ENCODE data around the gene PIWIL4.

PIWIL4 gene

DNA sequence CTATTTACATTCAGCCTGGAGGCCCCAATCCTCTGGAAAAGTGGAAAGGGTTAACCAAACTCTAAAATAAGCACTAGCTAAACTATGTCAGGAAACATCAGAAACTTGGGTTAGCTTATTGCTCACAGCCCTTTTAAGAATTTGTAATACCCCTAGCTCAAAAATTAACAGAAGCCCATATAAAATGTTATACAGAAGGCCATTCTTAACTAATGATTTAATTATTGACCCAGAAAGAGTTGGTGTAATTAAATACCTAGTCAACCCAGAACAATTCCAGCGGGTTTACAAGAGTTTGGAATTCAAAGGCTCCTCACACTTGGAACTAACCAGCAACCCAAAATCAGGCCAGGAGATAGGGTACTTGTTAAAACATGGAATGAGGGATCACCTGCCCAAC lies 88.8 kb downstream of the PIWIL4 start:
- H3K27ac ChIP-seq = no peak overlapping the region
- no peak for TF ChIP-seq ZFX (IDR thresholded peaks at IDR 0.05; ENCODE audit: borderline replicate concordance)
- TF ChIP-seq, protein P1, sequence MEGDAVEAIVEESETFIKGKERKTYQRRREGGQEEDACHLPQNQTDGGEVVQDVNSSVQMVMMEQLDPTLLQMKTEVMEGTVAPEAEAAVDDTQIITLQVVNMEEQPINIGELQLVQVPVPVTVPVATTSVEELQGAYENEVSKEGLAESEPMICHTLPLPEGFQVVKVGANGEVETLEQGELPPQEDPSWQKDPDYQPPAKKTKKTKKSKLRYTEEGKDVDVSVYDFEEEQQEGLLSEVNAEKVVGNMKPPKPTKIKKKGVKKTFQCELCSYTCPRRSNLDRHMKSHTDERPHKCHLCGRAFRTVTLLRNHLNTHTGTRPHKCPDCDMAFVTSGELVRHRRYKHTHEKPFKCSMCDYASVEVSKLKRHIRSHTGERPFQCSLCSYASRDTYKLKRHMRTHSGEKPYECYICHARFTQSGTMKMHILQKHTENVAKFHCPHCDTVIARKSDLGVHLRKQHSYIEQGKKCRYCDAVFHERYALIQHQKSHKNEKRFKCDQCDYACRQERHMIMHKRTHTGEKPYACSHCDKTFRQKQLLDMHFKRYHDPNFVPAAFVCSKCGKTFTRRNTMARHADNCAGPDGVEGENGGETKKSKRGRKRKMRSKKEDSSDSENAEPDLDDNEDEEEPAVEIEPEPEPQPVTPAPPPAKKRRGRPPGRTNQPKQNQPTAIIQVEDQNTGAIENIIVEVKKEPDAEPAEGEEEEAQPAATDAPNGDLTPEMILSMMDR (IDR thresholded peaks at IDR 0.05) = no peak

DNA sequence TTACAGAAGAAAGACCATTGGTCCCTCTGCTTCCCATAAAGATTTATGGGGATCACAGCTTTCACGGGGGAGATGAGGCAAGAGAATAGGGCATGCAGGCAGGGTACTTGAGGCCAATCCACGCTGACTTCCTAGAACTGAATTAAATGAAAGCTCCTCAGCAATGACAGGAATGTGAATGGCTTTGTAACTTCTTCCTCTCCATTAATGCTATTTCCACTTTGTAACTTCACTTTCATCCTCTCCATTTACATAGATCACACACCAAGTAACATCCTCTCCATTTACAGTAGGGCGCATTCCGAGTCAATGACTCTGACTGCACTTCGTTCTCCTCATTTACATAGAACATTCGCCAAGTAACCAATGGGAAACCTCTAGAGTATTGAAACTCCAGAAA lies 89.8 kb downstream of the PIWIL4 start:
- no peak overlapping the region for H3K27ac ChIP-seq
- TF ChIP-seq, protein P1 (IDR thresholded peaks at IDR 0.05) = no peak
- no peak for TF ChIP-seq ZFX (IDR thresholded peaks at IDR 0.05; ENCODE audit: borderline replicate concordance)

DNA sequence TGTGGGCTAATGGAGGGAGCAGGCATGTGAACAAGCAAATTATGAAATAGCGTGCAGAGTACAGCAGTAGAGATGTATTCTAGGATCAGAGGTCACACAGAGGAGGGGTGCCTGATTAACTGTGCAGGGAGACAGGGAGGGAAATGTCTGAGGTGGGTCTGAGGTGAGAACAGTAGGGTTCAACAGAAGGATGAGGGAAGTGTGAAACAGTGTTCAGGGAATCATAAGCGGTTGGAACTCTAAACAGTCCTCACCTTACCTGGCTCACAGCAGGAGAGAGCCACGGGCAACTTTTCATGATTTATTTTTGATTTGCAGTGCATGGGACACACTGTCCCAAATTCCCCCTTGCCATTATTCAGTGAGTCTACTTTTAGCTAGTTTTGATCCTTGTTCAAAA lies 90.5 kb downstream of the PIWIL4 start:
- no peak for TF ChIP-seq ZFX (IDR thresholded peaks at IDR 0.05; ENCODE audit: borderline replicate concordance)
- TF ChIP-seq, protein P1 (IDR thresholded peaks at IDR 0.05) = no peak
- H3K27ac ChIP-seq = no peak overlapping the region

DNA sequence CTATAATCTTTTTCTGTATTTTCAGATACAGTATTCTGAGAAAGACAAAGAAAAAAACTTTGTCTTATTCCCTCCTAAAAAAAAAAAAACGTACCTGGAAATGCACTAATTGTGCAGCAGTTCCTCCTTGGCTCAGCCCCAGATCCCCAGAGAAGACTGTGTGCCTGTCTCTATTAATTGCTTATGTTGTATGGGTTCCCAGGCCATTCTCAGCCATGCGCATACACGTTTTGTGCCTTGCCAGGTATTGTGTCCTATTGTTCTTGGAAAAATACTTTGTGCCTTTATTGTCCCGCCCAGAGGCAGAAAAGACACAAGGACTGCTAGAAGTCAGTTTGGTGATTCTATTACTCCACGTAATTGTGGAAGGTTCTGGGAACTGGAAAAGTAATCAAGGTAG lies 91.2 kb downstream of the PIWIL4 start:
- peak overlapping the region; percentile 35 for H3K27ac ChIP-seq
- TF ChIP-seq, protein P1 (IDR thresholded peaks at IDR 0.05) = no peak
- no peak for TF ChIP-seq ZFX (IDR thresholded peaks at IDR 0.05; ENCODE audit: borderline replicate concordance)

DNA sequence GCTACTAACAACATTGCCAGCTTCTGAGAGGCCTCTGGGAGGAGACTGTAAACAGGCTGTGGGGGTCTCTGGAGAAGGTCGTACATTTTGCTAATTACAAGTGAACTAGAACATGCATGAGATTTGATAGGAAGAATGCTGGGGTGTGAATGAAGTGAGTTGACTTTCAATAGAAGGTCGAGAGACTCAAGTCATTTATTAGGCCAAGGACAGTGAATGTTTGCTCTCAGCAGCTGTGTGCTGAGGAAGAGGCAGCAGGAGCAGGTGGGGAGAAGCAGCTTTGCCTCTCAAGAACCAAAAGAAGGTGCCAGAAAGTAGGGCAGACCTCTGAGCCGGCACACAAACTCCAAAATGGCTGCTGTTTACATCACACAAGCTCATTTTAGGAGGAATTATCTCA lies 91.7 kb downstream of the PIWIL4 start:
- TF ChIP-seq ZFX (IDR thresholded peaks at IDR 0.05; ENCODE audit: borderline replicate concordance) = no peak
- TF ChIP-seq, protein P1 (IDR thresholded peaks at IDR 0.05) = no peak
- H3K27ac ChIP-seq = peak overlapping the region; percentile 35

DNA sequence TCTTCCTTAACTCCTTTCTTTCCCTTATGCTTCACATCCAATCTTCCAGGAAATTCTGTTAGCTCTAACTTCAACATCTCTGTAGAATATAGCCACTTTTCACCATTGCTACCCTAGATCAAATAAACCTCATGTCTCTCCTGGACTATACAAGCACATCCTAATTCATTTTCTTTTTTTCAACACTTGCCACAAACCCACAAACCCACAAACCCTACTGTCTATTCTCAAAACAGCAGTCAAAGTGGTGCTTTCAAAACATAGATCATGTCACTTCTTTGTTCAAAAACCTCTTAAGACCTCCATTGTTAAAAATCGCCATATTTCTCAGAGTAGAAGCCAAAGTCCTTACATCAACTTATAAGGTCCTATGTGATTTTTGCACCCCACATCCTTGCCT lies 94.3 kb downstream of the PIWIL4 start:
- TF ChIP-seq, protein P1 (IDR thresholded peaks at IDR 0.05) = no peak
- TF ChIP-seq ZFX (IDR thresholded peaks at IDR 0.05; ENCODE audit: borderline replicate concordance) = no peak
- no peak overlapping the region for H3K27ac ChIP-seq

DNA sequence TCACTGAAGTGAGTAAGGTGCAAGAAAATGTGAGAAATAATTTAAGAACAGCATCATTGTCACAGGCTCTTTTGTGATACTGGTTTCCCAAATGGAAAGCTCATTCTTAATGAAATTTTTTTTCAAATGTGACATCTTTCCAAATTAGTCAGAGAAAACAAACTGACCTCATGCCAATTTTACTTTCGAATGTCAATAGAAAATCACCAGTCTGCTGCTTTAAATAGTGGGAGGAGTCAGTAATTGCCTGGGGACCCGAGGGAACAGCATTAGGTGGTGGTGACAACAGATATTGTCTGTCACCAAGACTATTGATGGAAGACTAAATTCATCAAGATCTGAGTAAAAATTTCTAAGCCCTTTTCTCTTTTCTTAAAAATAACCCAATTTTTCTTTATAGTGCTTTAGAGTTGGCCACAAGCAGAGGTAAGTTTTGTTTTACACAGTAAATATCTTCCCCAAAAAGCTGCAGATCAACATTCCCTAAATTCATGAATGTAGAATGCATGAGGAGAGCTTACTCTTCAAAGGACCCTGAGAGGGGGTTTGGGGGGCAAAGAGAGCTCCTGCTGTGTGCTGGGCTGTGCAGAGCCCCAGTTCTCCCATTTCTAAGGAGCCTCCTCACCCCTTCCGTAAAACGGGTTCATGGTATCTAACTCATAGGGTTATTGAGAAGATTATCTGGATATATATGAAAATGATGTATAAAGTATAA lies 95.1 kb downstream of the PIWIL4 start:
- no peak overlapping the region for H3K27ac ChIP-seq
- TF ChIP-seq ZFX (IDR thresholded peaks at IDR 0.05; ENCODE audit: borderline replicate concordance) = no peak
- TF ChIP-seq, protein P1 (IDR thresholded peaks at IDR 0.05) = no peak
